ENCODE data around the gene CERT1. TPM values are rescaled to one million over a fixed set of nuclear protein-coding genes. Genes with fewer than 3 reads are reported as not detected.
"Not testable (repeated sequence)": the region's sequence is repeated elsewhere in the genome, so short reads cannot be mapped to it uniquely, and the experiment has no call there.

The CERT1 gene
- total RNA-seq (2013), result 31.2 TPM
- polyA plus RNA-seq (10 to 100 TPM; 16.6 to 50.5 (median 45.9) TPM), polyA minus RNA-seq (17.7 and 23.5 TPM in 2 replicates), total RNA-seq (95.1 to 150 (median 131) reads per million in 11 experiments)

- peaks cover 30 to 61% of the 10 kb centered on the region in 2 donors for H3K4me1 ChIP-seq (ENCODE audit: control insufficient read depth in 1 of 2, insufficient read depth in 2 of 2, low read length in 2 of 2)
These were observed at the start of gene CERT1, which contains the start of gene POLK for GRCh38 chr5:75511435-75512382. TSS of gene CERT1 (minus strand) at chr5:75511629. CDS start at chr5:75511207, 422 bp downstream. TSS of gene POLK (plus strand) at chr5:75511891.

GRCh38 chr5:75560655-75561054, 49.2 kb upstream of the CERT1 start:
- Mint-ChIP-seq H3K4me1 (peaks cover 56% of the 10 kb centered on the region), H3K9me3 (peaks cover 10 to 22% (median 14%) of the 10 kb centered on the region in 7 donors), H3K36me3 (peaks cover 42% of the 10 kb centered on the region in 2 donors), H3K27ac (peak overlapping the region in 2 of 7 donors; percentile 50 to 72)
- H3K4me3 ChIP-seq (replicated peaks in 1 of 3; ENCODE audit: low read depth in 2 of 3, low read length in 3 of 3); H2AFZ ChIP-seq (ENCODE audit: insufficient read depth, low read depth, low read length, poor library complexity, severe bottlenecking); H3K4me2 ChIP-seq (replicated peaks; ENCODE audit: extremely low read depth, low read length, poor library complexity, severe bottlenecking); H3K9ac ChIP-seq (ENCODE audit: insufficient read depth, low read length, poor library complexity, severe bottlenecking); DNase-seq; H4K20me1 ChIP-seq (ENCODE audit: insufficient read depth, low read length); H3K27me3 Mint-ChIP-seq (ENCODE audit: low read depth in 3 of 3); H3K9me3 ChIP-seq (replicated peaks in 1 of 2; ENCODE audit: control insufficient read depth in 1 of 2, insufficient read depth in 1 of 2, low read length in 2 of 2); H3K4me3 Mint-ChIP-seq; H3K27me3 ChIP-seq (ENCODE audit: control insufficient read depth in 2 of 2, insufficient read depth in 2 of 2, low read length in 2 of 2); H3K27ac ChIP-seq (ENCODE audit: low read depth in 1 of 2, low read length in 2 of 2): not testable (repeated sequence)
- Histone ChIP-seq H3K36me3 (replicated peaks in 1 of 2; ENCODE audit: control insufficient read depth in 1 of 2, insufficient read depth in 2 of 2, low read length in 2 of 2) (peaks cover 0 to 13% of the 10 kb centered on the region in 2 donors), H3K4me1 (ENCODE audit: control insufficient read depth in 1 of 2, insufficient read depth in 2 of 2, low read length in 2 of 2) (peaks cover 11 to 35% of the 10 kb centered on the region in 2 donors), H3K79me2 (ENCODE audit: insufficient read depth, low read length) (peaks cover 88% of the 10 kb centered on the region)
- no CpG with 5 or more reads among the region's 1 CpG for WGBS (ENCODE audit: insufficient coverage)
- intact Hi-C loops (cut with micrococcal nuclease), result loop anchor here in 1 of 2 donors (10.0 kb wide), 1 partner anchor 46 kb away; the partner anchor contains the start of genes CERT1 and POLK

More at GRCh38 chr5:75511435-75512382, at the start of gene CERT1, which contains the start of gene POLK:
- no peaks in the 10 kb centered on the region for H3K27me3 Mint-ChIP-seq (ENCODE audit: low read depth in 3 of 3)
- Histone ChIP-seq H3K4me3 (replicated peaks in 1 of 3; ENCODE audit: low read depth in 2 of 3, low read length in 3 of 3) (peak within 1 kb of the TSS; percentile 81 to 98 (median 91)), H3K36me3 (replicated peaks in 1 of 2; ENCODE audit: control insufficient read depth in 1 of 2, insufficient read depth in 2 of 2, low read length in 2 of 2) (no peaks in the 10 kb centered on the region), H3K27me3 (ENCODE audit: control insufficient read depth in 2 of 2, insufficient read depth in 2 of 2, low read length in 2 of 2) (no peaks in the 10 kb centered on the region), H3K9ac (ENCODE audit: insufficient read depth, low read length, poor library complexity, severe bottlenecking) (peak within 1 kb of the TSS; percentile 91), H3K79me2 (ENCODE audit: insufficient read depth, low read length) (peaks cover 98% of the 10 kb centered on the region), H2AFZ (ENCODE audit: insufficient read depth, low read depth, low read length, poor library complexity, severe bottlenecking) (peak within 1 kb of the TSS; percentile 88), H3K4me2 (replicated peaks; ENCODE audit: extremely low read depth, low read length, poor library complexity, severe bottlenecking) (peak within 1 kb of the TSS; percentile 84), H3K9me3 (replicated peaks in 1 of 2; ENCODE audit: control insufficient read depth in 1 of 2, insufficient read depth in 1 of 2, low read length in 2 of 2) (no peaks in the 10 kb centered on the region), H3K27ac (ENCODE audit: low read depth in 1 of 2, low read length in 2 of 2) (peak within 1 kb of the TSS; percentile 83 to 94), H4K20me1 (ENCODE audit: insufficient read depth, low read length) (peaks cover 52% of the 10 kb centered on the region)
- intact Hi-C loops (cut with micrococcal nuclease), result loop anchor here in 1 of 2 donors (10.0 kb wide), 1 partner anchor 53 kb away; no protein-coding TSS in a partner anchor
- under 1% methylated on average over 41 of the region's 71 CpGs for WGBS (ENCODE audit: insufficient coverage)
- peak; percentile 92 to 98 (median 95) for DNase-seq
- peaks cover 51% of the 10 kb centered on the region for H3K4me1 Mint-ChIP-seq
- H3K9me3 Mint-ChIP-seq, result peaks cover 0 to 2% (median 0%) of the 10 kb centered on the region in 7 donors
- peak within 1 kb of the TSS; percentile 93 to 98 (median 98) for H3K27ac Mint-ChIP-seq
- peak within 1 kb of the TSS; percentile 98 to 99 for H3K4me3 Mint-ChIP-seq
- peaks cover 2% of the 10 kb centered on the region in 2 donors for H3K36me3 Mint-ChIP-seq
- TF ChIP-seq CTCF (IDR thresholded peaks at IDR 0.05), result no peak
